ENCODE measurements around the gene BNIPL. TPM values are rescaled to one million over a fixed set of nuclear protein-coding genes. Genes with fewer than 3 reads are reported as not detected.

BNIPL gene
- total and polyA plus RNA-seq, 2 of the 13 experiments (the other 11 are each of a cell fraction or from before 2014, with no cell fraction given) = 0.40 to 1.1 TPM

- TF ChIP-seq LCORL (IDR thresholded peaks at IDR 0.05) (peak; percentile 66; the same call in 1 of the 2 replicates), LCORL (CRISPR knock-in tag; IDR thresholded peaks at IDR 0.05) (peak; percentile 86), BORCS8-MEF2B (CRISPR knock-in tag; IDR thresholded peaks at IDR 0.05) (0 out of 2 replicates have a peak, but pooled peaks have one; percentile 32), THYN1 (CRISPR knock-in tag; IDR thresholded peaks at IDR 0.05; ENCODE audit: borderline replicate concordance, low read depth) (no peak), ZNF703 (CRISPR knock-in tag; IDR thresholded peaks at IDR 0.05; ENCODE audit: borderline replicate concordance) (no peak), ZNF883 (CRISPR knock-in tag; IDR thresholded peaks at IDR 0.05; ENCODE audit: not compliant biosample characterization) (no peak), ZNF530 (CRISPR knock-in tag; IDR thresholded peaks at IDR 0.05; ENCODE audit: low read depth) (no peak), PTBP1 (IDR thresholded peaks at IDR 0.05; ENCODE audit: low read depth, low read length, poor library complexity, severe bottlenecking) (no peak), NFKBIZ (CRISPR knock-in tag; IDR thresholded peaks at IDR 0.05) (no peak; the same call in 1 of the 2 replicates), TGIF2 (CRISPR knock-in tag; IDR thresholded peaks at IDR 0.05) (no peak), ZNF574 (CRISPR knock-in tag; IDR thresholded peaks at IDR 0.05) (peak; percentile 73; the same call in 1 of the 2 replicates), WIZ (CRISPR knock-in tag; IDR thresholded peaks at IDR 0.05) (no peak), NFE2L2 (IDR thresholded peaks at IDR 0.05; ENCODE audit: low read length) (no peak; the same call in 1 of the 2 replicates), FOXA1 (IDR thresholded peaks at IDR 0.05) (0 out of 2 replicates have a peak, but pooled peaks have one; percentile 43), FOXA1 (CRISPR knock-in tag; IDR thresholded peaks at IDR 0.05) (peak; percentile 83), ZNF160 (CRISPR knock-in tag; IDR thresholded peaks at IDR 0.05) (0 out of 2 replicates have a peak, but pooled peaks have one; percentile 42), ZNF317 (CRISPR knock-in tag; IDR thresholded peaks at IDR 0.05) (peak; percentile 67; the same call in 1 of the 2 replicates), REPIN1 (CRISPR knock-in tag; IDR thresholded peaks at IDR 0.05; ENCODE audit: borderline replicate concordance, low read depth) (peak; percentile 76), HNRNPLL (IDR thresholded peaks at IDR 0.05; ENCODE audit: low read depth, low read length, poor library complexity, severe bottlenecking) (no peak), TIGD3 (CRISPR knock-in tag; IDR thresholded peaks at IDR 0.05; ENCODE audit: borderline replicate concordance) (no peak), ZNF782 (CRISPR knock-in tag; IDR thresholded peaks at IDR 0.05; ENCODE audit: borderline replicate concordance) (no peak), ZNF230 (CRISPR knock-in tag; IDR thresholded peaks at IDR 0.05) (peak; percentile 65; the same call in 1 of the 2 replicates), IRF1 (CRISPR knock-in tag; IDR thresholded peaks at IDR 0.05; ENCODE audit: low read depth) (no peak), CSRNP2 (CRISPR knock-in tag; conservative IDR thresholded peaks at IDR 0.05; ENCODE audit: low read depth) (no peak)
These were observed 23.5 kb upstream of the BNIPL start (continued) for GRCh38 chr1:151012684-151013471.
